Loucy (cell line): ENCODE results near the gene RPL21.

ENCODE experiments used
- CTCF ChIP-seq: fragments of 200-600 bp; sonication (generic); conservative IDR thresholded peaks from 2 replicates; pipeline ENCODE4 v1.5.1; 2014; ENCODE audit warnings: mild to moderate bottlenecking, antibody characterized with exemption, low read length
- EZH2phosphoT487 ChIP-seq: fragments of 200-600 bp; IDR thresholded peaks from 2 replicates; pipeline ENCODE4 v1.6.1; 2018; ENCODE audit warnings: antibody characterized with exemption, mild to moderate bottlenecking, moderate library complexity, borderline replicate concordance

- TF ChIP-seq CTCF (no peak), EZH2phosphoT487 (no peak)
These were observed 6.4 kb downstream of the RPL21 start for GRCh38 chr13:27257648-27258253.
